NT2/D1 (cell line): Measurements from ENCODE around the gene IGSF23.
"Not testable (repeated sequence)": the region's sequence is repeated elsewhere in the genome, so short reads cannot be mapped to it uniquely, and the experiment has no call there.

ENCODE experiments used
- DNase-seq: peaks from one replicate; pipeline ENCODE4 v3.0.0-alpha.2; 2011; ENCODE audit warnings: low read depth, low spot score
- H3K27me3 ChIP-seq: 2 replicates; pipeline ENCODE4 v1.6.0; 2011; ENCODE audit warnings: mild to moderate bottlenecking; ENCODE audit not compliant: insufficient read length, insufficient read depth
- H3K36me3 ChIP-seq: 2 replicates; pipeline ENCODE4 v1.6.1; 2011; ENCODE audit warnings: mild to moderate bottlenecking, low read length, mixed read lengths; ENCODE audit not compliant: insufficient read depth, insufficient read length
- H3K4me1 ChIP-seq: 2 replicates; pipeline ENCODE4 v1.5.1; 2011; ENCODE audit not compliant: insufficient read depth, insufficient read length
- H3K4me3 ChIP-seq: 2 replicates; pipeline ENCODE4 v1.5.1; 2011; ENCODE audit warnings: low read depth; ENCODE audit not compliant: insufficient read length
- H3K9ac ChIP-seq: 2 replicates; pipeline ENCODE4 v1.6.0; 2011; ENCODE audit warnings: low read depth; ENCODE audit not compliant: insufficient read length
- H3K9me3 ChIP-seq: 2 replicates; pipeline ENCODE4 v1.5.1; 2011; ENCODE audit warnings: mild to moderate bottlenecking, low read length; ENCODE audit not compliant: insufficient read depth
- SUZ12 ChIP-seq: IDR thresholded peaks from 2 replicates; pipeline ENCODE4 v1.6.1; 2011; ENCODE audit not compliant: insufficient read length, insufficient read depth; ENCODE audit errors: extremely low read depth
- YY1 ChIP-seq: IDR thresholded peaks from 2 replicates; pipeline ENCODE4 v1.6.1; 2011; ENCODE audit not compliant: insufficient read length, insufficient read depth
- ZNF274 ChIP-seq: IDR thresholded peaks from 2 replicates; pipeline ENCODE4 v1.6.1; 2011; ENCODE audit warnings: mild to moderate bottlenecking, low read depth, low read length

The IGSF23 gene

GRCh38 chr19:44663996-44664395 lies 50.6 kb downstream of the IGSF23 start:
- Histone ChIP-seq H3K36me3 (peaks cover 56% of the 10 kb centered on the region), H3K4me1 (peaks cover 5% of the 10 kb centered on the region), H3K9ac (no peak overlapping the region), H3K9me3 (no peaks in the 10 kb centered on the region), H3K4me3 (no peak overlapping the region), H3K27me3 (no peaks in the 10 kb centered on the region)
- TF ChIP-seq ZNF274: no peak
- no peak for TF ChIP-seq SUZ12
- TF ChIP-seq YY1: no peak
- DNase-seq: no peak

GRCh38 chr19:44664976-44665375 lies 51.6 kb downstream of the IGSF23 start:
- TF ChIP-seq YY1 (no peak), SUZ12 (no peak), ZNF274 (no peak)
- no peak overlapping the region for H3K4me3 ChIP-seq
- peaks cover 5% of the 10 kb centered on the region for H3K4me1 ChIP-seq
- DNase-seq: no peak
- H3K36me3 ChIP-seq: peaks cover 47% of the 10 kb centered on the region
- no peaks in the 10 kb centered on the region for H3K27me3 ChIP-seq
- H3K9me3 ChIP-seq: no peaks in the 10 kb centered on the region
- H3K9ac ChIP-seq: no peak overlapping the region

- H3K4me3 ChIP-seq: no peak overlapping the region
- no peaks in the 10 kb centered on the region for H3K27me3 ChIP-seq
- peaks cover 27% of the 10 kb centered on the region for H3K36me3 ChIP-seq
- no peak for TF ChIP-seq SUZ12
- DNase-seq: no peak
- peaks cover 5% of the 10 kb centered on the region for H3K4me1 ChIP-seq
- H3K9me3 ChIP-seq: no peaks in the 10 kb centered on the region
- no peak overlapping the region for H3K9ac ChIP-seq
Observed at GRCh38 chr19:44666852-44667556, 53.6 kb downstream of the IGSF23 start.

- no peaks in the 10 kb centered on the region for H3K9me3 ChIP-seq
- H3K36me3 ChIP-seq: peaks cover 7% of the 10 kb centered on the region
- H3K9ac ChIP-seq: no peak overlapping the region
- TF ChIP-seq YY1 (no peak), SUZ12 (no peak), ZNF274 (no peak)
- H3K4me3 ChIP-seq: no peak overlapping the region
- no peaks in the 10 kb centered on the region for H3K27me3 ChIP-seq
- DNase-seq: no peak
- H3K4me1 ChIP-seq: peaks cover 5% of the 10 kb centered on the region
Observed at GRCh38 chr19:44668985-44669764, 55.8 kb downstream of the IGSF23 start.

GRCh38 chr19:44670027-44670426 lies 56.7 kb downstream of the IGSF23 start:
- H3K36me3 ChIP-seq, H3K4me3 ChIP-seq, H3K9me3 ChIP-seq, DNase-seq, H3K9ac ChIP-seq, H3K4me1 ChIP-seq, H3K27me3 ChIP-seq: not testable (repeated sequence)

- DNase-seq: no peak
- Histone ChIP-seq H3K27me3 (no peaks in the 10 kb centered on the region), H3K4me3 (no peak within 1 kb of the TSS), H3K4me1 (peaks cover 5% of the 10 kb centered on the region), H3K9me3 (no peaks in the 10 kb centered on the region), H3K36me3 (peaks cover 5% of the 10 kb centered on the region), H3K9ac (no peak within 1 kb of the TSS)
- TF ChIP-seq YY1 (no peak), SUZ12 (no peak), ZNF274 (no peak)
Observed at GRCh38 chr19:44671400-44671799, 58.0 kb downstream of the IGSF23 start, which contains the start of gene CEACAM19. Gene CEACAM19 (plus strand): TSS chr19:44671482. CDS start chr19:44671932, 450 bp downstream.

- H3K9ac ChIP-seq: no peak overlapping the region
- H3K36me3 ChIP-seq: peaks cover under 1% of the 10 kb centered on the region
- H3K4me1 ChIP-seq: no peaks in the 10 kb centered on the region
- TF ChIP-seq SUZ12: no peak
- TF ChIP-seq YY1: no peak
- TF ChIP-seq ZNF274: no peak
- no peak for DNase-seq
- H3K27me3 ChIP-seq: no peaks in the 10 kb centered on the region
- H3K9me3 ChIP-seq: no peaks in the 10 kb centered on the region
- no peak overlapping the region for H3K4me3 ChIP-seq
Observed at GRCh38 chr19:44672226-44672625, 58.9 kb downstream of the IGSF23 start.
